PC-3 (cell line): ENCODE results near the gene SH3BP5. TPM values are rescaled to one million over a fixed set of nuclear protein-coding genes. Genes with fewer than 3 reads are reported as not detected.

Source experiments
- ATAC-seq: fragments of 200-7000 bp; cut with Tn5 transposase; 2 replicates; pipeline ENCODE4 v1.9.1; 2020; ENCODE audit warnings: mild to moderate bottlenecking, moderate library complexity
- BruUV-seq: library from RNA; stranded (reverse); fragments of 400-500 nt; replicated peaks from 2 replicates; lab custom pipeline; 2021; lab: Mats Ljungman, UMichigan
- CTCF ChIA-PET: fragments of 300-600 bp; sonication (Branson Sonifier 250); formaldehyde crosslinking; loops from one replicate; lab custom pipeline; 2022; ENCODE audit warnings: antibody characterized with exemption; lab: Charles Lee
- POLR2A ChIA-PET: fragments of 300-600 bp; sonication (Branson Sonifier 250); formaldehyde crosslinking; loops from one replicate; lab custom pipeline; 2022; ENCODE audit warnings: antibody characterized with exemption; ENCODE audit not compliant: unreplicated experiment; lab: Charles Lee
- DNase-seq: peaks from one replicate; pipeline ENCODE4 v3.0.0-alpha.2; 2015
- H2AFZ ChIP-seq: fragments of 300-600 bp; sonication (generic); 2 replicates; pipeline ENCODE4 v1.6.0; 2016; ENCODE audit warnings: antibody characterized with exemption, low read length
- H3F3A ChIP-seq: fragments of 300-600 bp; sonication (generic); one replicate; pipeline ENCODE4 v1.6.0; 2017; ENCODE audit warnings: antibody characterized with exemption, low read length, control low read depth, mild to moderate bottlenecking; ENCODE audit not compliant: unreplicated experiment
- H3K27ac ChIP-seq: fragments of 300-600 bp; sonication (generic); 2 replicates; pipeline ENCODE4 v1.5.1; 2016; ENCODE audit warnings: mild to moderate bottlenecking, low read length
- H3K27me3 ChIP-seq: fragments of 300-600 bp; sonication (generic); 2 replicates; pipeline ENCODE4 v1.6.1; 2016; ENCODE audit warnings: low read length, mixed read lengths
- H3K36me3 ChIP-seq: fragments of 300-600 bp; sonication (generic); 2 replicates; pipeline ENCODE4 v1.6.1; 2016; ENCODE audit warnings: low read depth, mixed run types, low read length, mixed read lengths
- H3K4me1 ChIP-seq: fragments of 300-600 bp; sonication (generic); 2 replicates; pipeline ENCODE4 v1.5.1; 2016; ENCODE audit warnings: low read length; ENCODE audit not compliant: insufficient read depth
- H3K4me2 ChIP-seq: fragments of 300-600 bp; sonication (generic); 2 replicates; pipeline ENCODE4 v1.6.0; 2016; ENCODE audit warnings: low read length
- H3K4me3 ChIP-seq: fragments of 300-600 bp; sonication (generic); 2 replicates; pipeline ENCODE4 v1.5.1; 2016; ENCODE audit warnings: mild to moderate bottlenecking, low read length, mixed read lengths
- H3K79me2 ChIP-seq: fragments of 300-600 bp; sonication (generic); 2 replicates; pipeline ENCODE4 v1.6.1; 2017; ENCODE audit warnings: low read length, mixed read lengths
- H3K9ac ChIP-seq: fragments of 300-600 bp; sonication (generic); 2 replicates; pipeline ENCODE4 v1.6.0; 2016; ENCODE audit warnings: mild to moderate bottlenecking, low read length
- H3K9me2 ChIP-seq: fragments of 300-600 bp; sonication (generic); replicated peaks from 2 replicates; pipeline ENCODE4 v1.6.1; 2016; ENCODE audit warnings: mixed run types, low read length, mixed read lengths
- H3K9me3 ChIP-seq: fragments of 300-600 bp; sonication (generic); 2 replicates; pipeline ENCODE4 v1.6.1; 2016; ENCODE audit warnings: low read length, mixed read lengths
- H4K20me1 ChIP-seq: fragments of 300-600 bp; sonication (generic); 2 replicates; pipeline ENCODE4 v1.6.1; 2016; ENCODE audit warnings: low read length, mixed read lengths
- EZH2 ChIP-seq: fragments of 300-600 bp; sonication (generic); IDR thresholded peaks from one replicate; pipeline ENCODE4 v1.6.1; 2017; ENCODE audit warnings: antibody characterized with exemption, mild to moderate bottlenecking, low read length; ENCODE audit not compliant: unreplicated experiment
- EZH2phosphoT487 ChIP-seq: fragments of 300-600 bp; sonication (generic); IDR thresholded peaks from 2 replicates; pipeline ENCODE4 v1.6.1; 2018; ENCODE audit warnings: mild to moderate bottlenecking, antibody characterized with exemption, low read length, borderline replicate concordance
- intact Hi-C: fragments of 100-400 bp; cut with micrococcal nuclease; formaldehyde crosslinking; loops from 2 replicates; pipeline ENCODE4 v1.9.0; 2023
- total RNA-seq: library from RNA; depleted of rRNA; stranded (reverse); fragments of >200 nt; gene quantifications from 2 replicates; pipeline ENCODE4 v1.2.3, GENCODE V29; 2014
- TF ChIP-seq, protein P1 (sequence below): fragments of 300-600 bp; sonication (generic); conservative IDR thresholded peaks from 2 replicates; pipeline ENCODE4 v1.5.1; 2017; ENCODE audit warnings: antibody characterized with exemption, low read depth, mild to moderate bottlenecking, low read length

SH3BP5 gene
- total RNA-seq, 1 experiment from 2014 or later = 21.2 TPM

DNA sequence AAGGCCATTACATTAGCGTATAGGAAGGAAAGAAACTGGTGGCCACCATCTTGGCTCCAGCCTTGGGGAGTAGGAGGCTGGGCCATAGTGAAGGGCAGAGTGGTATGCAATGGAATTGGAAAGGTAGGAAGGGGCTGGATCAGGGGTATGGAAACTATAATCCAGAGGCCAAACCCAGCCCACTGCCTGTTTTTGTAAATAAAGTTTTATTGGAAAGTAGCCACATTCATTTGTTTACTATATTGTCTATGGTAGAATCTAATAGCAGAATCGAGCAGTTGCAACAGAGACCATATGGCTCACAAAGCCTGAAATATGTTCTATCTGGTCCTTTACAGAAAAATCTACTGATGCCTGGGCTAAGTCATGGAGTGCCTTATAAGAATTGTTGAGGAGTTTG lies 14.1 kb upstream of the SH3BP5 start:
- H3K4me2 ChIP-seq = no peak overlapping the region
- H3K4me3 ChIP-seq = no peak overlapping the region
- BruUV-seq = no TSS peak
- DNase-seq (no peak), ATAC-seq (no peak)
- no peaks in the 10 kb centered on the region for H3K79me2 ChIP-seq
- intact Hi-C loops = no loop called here
- H3K9ac ChIP-seq = no peak overlapping the region
- ChIA-PET CTCF (no interaction called here), POLR2A (no interaction called here)
- no peaks in the 10 kb centered on the region for H3K9me3 ChIP-seq
- H3F3A ChIP-seq = no peaks in the 10 kb centered on the region
- no peak overlapping the region for H2AFZ ChIP-seq
- 0 out of 2 replicates have a peak, but pooled peaks cover 6% of the 10 kb centered on the region for H3K4me1 ChIP-seq
- TF ChIP-seq EZH2 (no peak), EZH2phosphoT487 (no peak)
- TF ChIP-seq, protein P1, sequence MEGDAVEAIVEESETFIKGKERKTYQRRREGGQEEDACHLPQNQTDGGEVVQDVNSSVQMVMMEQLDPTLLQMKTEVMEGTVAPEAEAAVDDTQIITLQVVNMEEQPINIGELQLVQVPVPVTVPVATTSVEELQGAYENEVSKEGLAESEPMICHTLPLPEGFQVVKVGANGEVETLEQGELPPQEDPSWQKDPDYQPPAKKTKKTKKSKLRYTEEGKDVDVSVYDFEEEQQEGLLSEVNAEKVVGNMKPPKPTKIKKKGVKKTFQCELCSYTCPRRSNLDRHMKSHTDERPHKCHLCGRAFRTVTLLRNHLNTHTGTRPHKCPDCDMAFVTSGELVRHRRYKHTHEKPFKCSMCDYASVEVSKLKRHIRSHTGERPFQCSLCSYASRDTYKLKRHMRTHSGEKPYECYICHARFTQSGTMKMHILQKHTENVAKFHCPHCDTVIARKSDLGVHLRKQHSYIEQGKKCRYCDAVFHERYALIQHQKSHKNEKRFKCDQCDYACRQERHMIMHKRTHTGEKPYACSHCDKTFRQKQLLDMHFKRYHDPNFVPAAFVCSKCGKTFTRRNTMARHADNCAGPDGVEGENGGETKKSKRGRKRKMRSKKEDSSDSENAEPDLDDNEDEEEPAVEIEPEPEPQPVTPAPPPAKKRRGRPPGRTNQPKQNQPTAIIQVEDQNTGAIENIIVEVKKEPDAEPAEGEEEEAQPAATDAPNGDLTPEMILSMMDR = no peak
- no peak overlapping the region for H3K27ac ChIP-seq
- no peaks in the 10 kb centered on the region for H3K27me3 ChIP-seq
- H3K9me2 ChIP-seq = no peaks in the 10 kb centered on the region
- H4K20me1 ChIP-seq = no peaks in the 10 kb centered on the region
- H3K36me3 ChIP-seq = no peaks in the 10 kb centered on the region

- H3K36me3 ChIP-seq = no peaks in the 10 kb centered on the region
- H3F3A ChIP-seq = no peaks in the 10 kb centered on the region
- no peaks in the 10 kb centered on the region for H3K9me2 ChIP-seq
- H2AFZ ChIP-seq = no peak overlapping the region
- H3K9ac ChIP-seq = no peak overlapping the region
- CTCF ChIA-PET = no interaction called here
- intact Hi-C loops = no loop called here
- H3K27me3 ChIP-seq = no peaks in the 10 kb centered on the region
- BruUV-seq = no TSS peak
- DNase-seq (no peak), ATAC-seq (no peak)
- POLR2A ChIA-PET = no interaction called here
- no peaks in the 10 kb centered on the region for H3K79me2 ChIP-seq
- TF ChIP-seq, protein P1 = no peak
- TF ChIP-seq EZH2phosphoT487 (no peak), EZH2 (no peak)
- H3K9me3 ChIP-seq = no peaks in the 10 kb centered on the region
- H3K4me2 ChIP-seq = no peak overlapping the region
- 0 out of 2 replicates have a peak, but pooled peaks cover 6% of the 10 kb centered on the region for H3K4me1 ChIP-seq
- H3K4me3 ChIP-seq = no peak overlapping the region
- no peaks in the 10 kb centered on the region for H4K20me1 ChIP-seq
- no peak overlapping the region for H3K27ac ChIP-seq
These were observed 13.3 kb upstream of the SH3BP5 start for GRCh38 chr3:15345608-15346137.

GRCh38 chr3:15345066-15345607 lies 12.8 kb upstream of the SH3BP5 start:
- no peak overlapping the region for H3K9ac ChIP-seq
- no peaks in the 10 kb centered on the region for H3K36me3 ChIP-seq
- no peak overlapping the region for H3K27ac ChIP-seq
- H3K9me2 ChIP-seq = no peaks in the 10 kb centered on the region
- no peak overlapping the region for H3K4me3 ChIP-seq
- no TSS peak for BruUV-seq
- no peaks in the 10 kb centered on the region for H3K79me2 ChIP-seq
- ChIA-PET POLR2A (no interaction called here), CTCF (no interaction called here)
- H3K4me2 ChIP-seq = no peak overlapping the region
- H4K20me1 ChIP-seq = no peaks in the 10 kb centered on the region
- DNase-seq (no peak), ATAC-seq (no peak)
- TF ChIP-seq, protein P1 = no peak
- TF ChIP-seq EZH2 (no peak), EZH2phosphoT487 (no peak)
- H3K9me3 ChIP-seq = no peaks in the 10 kb centered on the region
- H3K27me3 ChIP-seq = no peaks in the 10 kb centered on the region
- intact Hi-C loops = no loop called here
- H3F3A ChIP-seq = no peaks in the 10 kb centered on the region
- 0 out of 2 replicates have a peak, but pooled peaks cover 6% of the 10 kb centered on the region for H3K4me1 ChIP-seq
- no peak overlapping the region for H2AFZ ChIP-seq
